HL-60/S4 (cell line): ENCODE results near the gene CTNNA2.

Experiments used
- in situ Hi-C: fragments of 300-500 bp; cut with MboI; formaldehyde crosslinking; loops from 2 replicates; pipeline ENCODE4 v1.14.3; 2022; ENCODE audit warnings: low sequenced_read_pairs

CTNNA2 gene

DNA sequence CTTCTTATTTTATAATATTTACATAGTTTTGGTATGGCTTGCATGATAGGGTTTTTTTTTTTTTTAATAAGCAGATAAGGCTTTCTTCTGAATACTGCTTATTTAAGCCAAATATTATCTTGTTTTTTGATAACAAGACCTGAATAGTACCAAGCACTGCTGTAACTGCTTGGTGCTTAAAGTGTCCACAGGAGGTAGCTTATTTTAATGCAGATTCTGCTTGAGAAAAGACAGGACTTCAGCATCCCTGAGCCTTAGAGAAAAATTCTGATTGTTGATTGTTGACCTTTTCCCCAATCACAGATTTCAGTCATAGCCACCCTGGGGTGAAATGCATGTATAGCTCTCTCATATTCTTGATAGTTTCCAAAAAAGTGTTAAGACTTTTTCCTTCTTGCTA, 336.4 kb downstream of the CTNNA2 start:
- in situ Hi-C loops = no loop called here

DNA sequence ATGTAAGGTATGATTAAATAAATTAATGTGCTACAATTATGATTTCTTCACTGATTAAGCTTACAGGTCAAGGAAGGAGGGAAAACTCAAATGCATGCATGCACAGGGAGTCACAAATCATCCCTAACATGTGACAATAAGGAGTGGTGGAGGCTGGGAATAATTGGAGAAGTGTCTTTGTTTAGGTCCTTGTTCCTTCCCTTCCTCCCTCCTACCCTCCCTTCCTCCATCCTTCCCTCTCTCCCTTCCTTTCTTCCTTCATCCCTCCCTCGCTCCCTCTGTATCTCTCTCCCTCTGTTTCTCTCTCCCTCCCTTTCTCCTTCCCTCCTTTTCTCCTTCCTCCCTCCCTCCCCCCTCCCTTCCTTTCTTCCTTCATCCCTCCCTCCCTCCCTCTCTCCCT, 337.1 kb downstream of the CTNNA2 start:
- in situ Hi-C loops = no loop called here

GRCh38 chr2:79850912-79851311, 338.1 kb downstream of the CTNNA2 start:
- in situ Hi-C loops = no loop called here

DNA sequence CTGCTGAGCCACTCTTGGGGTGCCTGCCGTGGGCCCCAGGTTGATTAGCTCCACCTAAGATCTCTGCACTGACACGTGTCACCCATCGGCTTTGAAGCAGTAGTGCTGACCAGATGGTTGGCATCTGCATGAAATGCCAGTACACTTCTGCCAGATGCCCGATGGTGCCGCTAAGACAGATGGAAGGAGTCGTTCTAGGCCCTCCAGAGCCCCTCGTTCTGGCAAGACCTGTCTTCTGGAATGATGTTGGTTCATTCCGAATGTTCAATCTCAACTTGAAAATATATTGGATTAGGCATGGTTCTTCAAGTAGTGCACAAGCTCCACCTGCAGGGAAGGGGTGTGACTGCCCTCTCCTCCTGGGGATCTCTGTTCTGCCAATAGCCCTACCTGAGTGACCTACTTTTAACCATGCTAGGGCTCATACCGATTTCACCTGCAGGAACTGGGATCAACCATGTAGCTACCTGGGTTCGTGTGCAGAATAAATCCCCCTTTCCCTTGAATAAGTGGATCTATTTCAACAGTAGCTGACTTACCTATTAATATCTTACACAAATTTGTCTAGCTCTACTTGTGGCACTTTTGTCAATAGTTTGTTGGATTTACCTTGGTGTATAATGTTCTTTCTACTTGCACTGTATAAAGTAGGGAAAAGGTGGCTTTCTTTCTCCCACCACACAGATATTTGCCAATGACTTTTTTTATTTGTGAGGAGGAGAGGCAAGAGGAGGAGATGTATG, 342.6 kb downstream of the CTNNA2 start:
- in situ Hi-C loops = no loop called here

- in situ Hi-C loops = no loop called here
Measured at GRCh38 chr2:79857888-79858287, 345.0 kb downstream of the CTNNA2 start.

DNA sequence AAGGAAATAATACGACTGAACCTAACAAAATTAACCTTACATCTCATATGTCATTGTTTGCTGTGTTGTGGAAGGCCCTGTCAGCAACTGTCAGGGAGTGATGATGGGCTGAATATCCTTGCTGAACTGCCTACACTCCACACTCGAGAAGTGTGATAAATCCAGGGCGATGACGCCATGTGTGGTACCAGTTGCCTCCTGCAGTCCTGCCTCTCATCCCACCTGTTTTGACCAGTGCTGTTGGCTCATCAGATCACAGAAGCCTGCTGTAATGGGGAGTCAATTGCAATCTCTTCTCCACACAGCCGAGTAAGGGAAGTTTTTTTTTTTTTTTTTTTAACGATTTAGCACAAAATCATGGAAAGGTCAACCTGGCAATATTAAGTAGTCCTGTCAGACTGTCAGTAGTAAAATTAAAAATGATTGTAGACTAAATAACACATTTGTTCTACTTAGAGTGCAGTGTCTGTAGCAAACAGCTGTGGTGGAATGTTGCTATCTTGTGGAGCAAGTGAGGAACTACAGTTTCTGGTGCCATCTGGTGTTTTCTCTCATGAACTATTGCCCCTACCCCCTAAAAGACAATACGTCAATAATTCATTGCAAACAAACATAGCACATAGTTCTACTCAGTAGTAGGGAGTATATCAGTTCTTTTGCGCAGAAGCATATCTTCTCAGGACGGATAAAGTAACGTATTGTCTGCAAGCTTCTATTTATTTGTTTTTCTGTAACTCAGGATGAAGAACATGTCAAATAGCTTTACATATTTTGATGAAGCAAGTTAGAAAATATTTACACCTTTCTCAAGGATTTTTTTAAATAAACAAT, 347.6 kb downstream of the CTNNA2 start:
- in situ Hi-C loops = no loop called here

DNA sequence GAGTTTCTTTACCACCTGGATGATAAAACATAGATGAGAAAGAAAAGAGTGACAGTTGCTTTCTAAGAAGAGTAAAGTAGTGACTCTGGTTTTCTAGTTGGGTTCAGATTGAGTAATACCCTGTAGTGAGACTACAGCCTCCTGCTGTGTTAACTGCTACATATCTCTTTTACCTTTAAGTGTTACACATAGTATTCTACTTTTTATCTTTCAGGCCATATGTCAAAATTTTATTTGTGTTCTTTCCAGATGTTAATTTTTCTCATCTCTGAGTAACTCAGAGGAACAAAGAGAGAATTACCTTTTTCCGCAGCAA, 348.2 kb downstream of the CTNNA2 start:
- in situ Hi-C loops = no loop called here

DNA sequence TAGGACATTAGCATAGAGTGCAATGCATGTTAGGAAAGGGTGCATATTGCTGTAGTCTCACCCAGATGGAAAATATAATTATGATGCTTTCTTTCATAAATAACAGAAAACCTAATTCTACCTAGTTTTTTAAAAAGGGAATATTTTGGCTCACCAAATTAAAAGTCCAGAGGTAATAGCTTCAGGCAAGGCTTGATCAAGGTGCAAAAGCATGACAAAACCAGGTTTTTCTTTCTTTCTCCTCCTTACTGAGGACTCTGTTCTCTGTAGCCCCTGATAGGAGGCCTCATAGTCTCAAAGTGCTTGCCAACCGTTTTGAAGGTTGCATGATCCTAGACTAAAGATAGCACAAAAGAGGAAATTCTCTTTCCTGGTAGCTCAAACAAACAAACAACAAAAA, 349.9 kb downstream of the CTNNA2 start:
- in situ Hi-C loops = no loop called here

- in situ Hi-C loops = no loop called here
Measured at GRCh38 chr2:79872656-79873055, 359.8 kb downstream of the CTNNA2 start.

- in situ Hi-C loops = no loop called here
Measured at GRCh38 chr2:79874015-79874414, 361.2 kb downstream of the CTNNA2 start.

DNA sequence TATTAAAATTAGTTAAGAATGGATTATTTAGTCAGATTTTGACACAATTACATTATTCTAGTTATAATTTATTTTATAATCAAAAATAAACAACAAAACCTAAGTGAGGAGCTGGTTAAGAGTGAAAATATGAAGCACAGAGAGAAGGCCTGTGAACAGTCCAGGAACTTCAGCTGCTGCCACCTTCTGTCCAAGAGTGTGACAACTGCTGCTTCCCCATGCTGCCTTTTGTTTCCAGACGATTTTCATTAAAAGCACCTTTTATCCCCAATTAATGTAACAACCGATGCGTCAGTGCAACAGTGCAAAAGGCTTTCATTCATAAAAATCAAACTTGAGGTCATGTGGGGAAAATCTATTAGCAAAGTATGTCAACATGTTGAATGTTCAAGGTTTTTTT, 363.6 kb downstream of the CTNNA2 start:
- in situ Hi-C loops = no loop called here

DNA sequence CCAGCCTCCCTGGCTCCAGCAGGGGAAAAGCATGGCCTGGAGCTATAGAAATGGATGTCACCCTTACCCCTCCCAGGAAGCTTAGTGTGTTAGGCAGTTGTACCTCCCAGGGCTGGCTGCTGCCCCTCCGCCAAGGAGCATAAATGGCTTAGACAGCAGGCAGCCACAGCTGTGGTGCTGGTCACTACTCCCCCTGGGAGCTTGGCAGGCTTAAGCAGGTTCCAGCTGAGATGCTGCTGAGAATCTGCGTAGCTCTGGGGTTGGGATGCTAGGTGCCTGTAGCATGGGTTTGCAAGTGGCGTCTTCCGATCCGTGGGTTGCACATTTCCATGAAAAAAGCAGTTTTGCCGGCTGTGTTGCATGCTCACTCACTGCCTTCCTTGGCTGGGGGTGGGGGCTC, 369.7 kb downstream of the CTNNA2 start:
- in situ Hi-C loops = no loop called here

- in situ Hi-C loops = no loop called here
Measured at GRCh38 chr2:79887747-79888374, 375.0 kb downstream of the CTNNA2 start.

DNA sequence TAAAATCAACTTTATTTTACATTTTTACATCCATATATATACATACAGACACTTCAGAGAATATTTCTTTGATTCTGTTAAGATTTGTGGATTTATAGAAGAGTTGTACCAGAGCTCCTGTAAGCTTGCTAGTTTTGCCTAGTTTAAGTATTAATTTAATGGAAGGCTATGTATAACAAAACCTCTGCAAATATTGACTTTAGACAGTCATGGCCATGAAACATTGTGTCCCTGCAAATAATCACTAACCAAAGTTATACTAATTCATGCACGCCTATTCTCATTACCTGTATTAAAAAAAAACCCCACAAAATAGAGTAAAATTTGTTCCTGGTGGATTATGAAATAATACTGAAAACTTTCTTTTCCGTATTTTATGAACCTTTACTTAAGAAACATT, 379.3 kb downstream of the CTNNA2 start:
- in situ Hi-C loops = no loop called here

GRCh38 chr2:79899196-79899595, 386.3 kb downstream of the CTNNA2 start:
- in situ Hi-C loops = no loop called here

DNA sequence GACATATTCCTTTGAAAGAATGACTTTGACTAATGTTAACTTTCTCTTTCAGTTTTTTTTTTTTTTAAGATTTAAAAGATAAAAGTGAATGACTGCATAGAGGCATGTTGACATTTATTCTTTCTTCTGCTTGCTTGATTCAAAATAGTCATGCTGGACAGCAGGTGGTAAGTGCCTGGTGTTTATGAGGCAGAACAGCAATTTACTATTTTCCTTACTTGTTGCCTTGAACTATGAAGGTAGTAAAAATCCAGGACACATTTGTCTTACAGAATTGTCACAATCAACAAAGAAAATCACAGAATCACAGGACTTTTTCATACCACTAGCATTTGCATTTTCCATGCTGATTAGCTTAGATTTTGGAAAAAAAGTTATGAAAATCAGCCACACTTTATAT, 388.3 kb downstream of the CTNNA2 start:
- in situ Hi-C loops = no loop called here

- in situ Hi-C loops = no loop called here
Measured at GRCh38 chr2:79903222-79904000, 390.6 kb downstream of the CTNNA2 start.

DNA sequence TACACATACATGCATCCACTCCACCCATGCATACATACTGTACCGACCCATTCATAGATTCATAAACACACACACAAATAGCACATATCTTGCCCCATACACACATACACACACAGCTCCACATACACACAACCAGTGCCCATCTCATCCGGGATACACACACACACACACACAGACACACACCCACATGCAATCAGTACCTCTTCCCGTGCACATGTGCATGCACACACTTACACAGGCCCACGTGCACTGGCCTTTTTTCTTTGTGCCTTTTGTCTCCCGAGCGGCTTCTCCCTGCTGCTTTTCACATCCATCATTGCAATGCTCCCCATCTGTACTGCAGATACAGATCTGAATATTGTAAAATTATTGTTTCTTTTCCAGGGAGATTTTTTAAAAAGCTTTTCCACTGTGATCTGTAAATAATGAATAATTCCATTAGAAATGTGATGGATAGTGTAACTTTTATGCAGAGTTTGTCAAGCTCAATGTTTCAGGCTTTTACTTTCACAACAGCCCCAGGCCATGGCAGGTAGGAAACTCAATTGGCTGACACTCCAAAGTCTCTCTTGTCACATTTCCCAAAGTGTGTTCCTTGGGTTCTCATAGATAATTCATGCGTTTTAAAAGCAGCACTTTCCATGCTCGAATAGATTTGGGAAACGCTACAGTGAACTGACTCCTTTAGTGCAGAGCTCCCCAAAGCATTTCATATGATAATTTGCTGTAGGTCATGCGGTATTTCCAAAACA, 393.5 kb downstream of the CTNNA2 start:
- in situ Hi-C loops = no loop called here

DNA sequence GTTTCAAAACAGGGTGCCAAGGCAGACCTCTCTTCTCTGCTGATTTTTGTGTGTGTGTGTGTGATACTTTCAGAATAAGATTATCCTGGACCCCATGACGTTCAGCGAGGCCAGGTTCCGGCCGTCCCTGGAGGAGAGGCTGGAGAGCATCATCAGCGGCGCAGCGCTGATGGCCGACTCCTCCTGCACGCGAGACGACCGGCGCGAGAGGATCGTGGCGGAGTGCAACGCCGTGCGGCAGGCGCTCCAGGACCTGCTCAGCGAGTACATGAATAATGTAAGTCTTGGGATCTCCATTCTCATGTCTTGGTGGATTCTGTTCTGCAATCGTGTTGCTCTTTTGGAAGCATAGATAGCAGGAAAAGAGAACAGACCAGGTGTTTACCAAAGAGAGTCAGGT, 396.7 kb downstream of the CTNNA2 start:
- in situ Hi-C loops = no loop called here

- in situ Hi-C loops = no loop called here
Measured at GRCh38 chr2:79910643-79911042, 397.8 kb downstream of the CTNNA2 start.

DNA sequence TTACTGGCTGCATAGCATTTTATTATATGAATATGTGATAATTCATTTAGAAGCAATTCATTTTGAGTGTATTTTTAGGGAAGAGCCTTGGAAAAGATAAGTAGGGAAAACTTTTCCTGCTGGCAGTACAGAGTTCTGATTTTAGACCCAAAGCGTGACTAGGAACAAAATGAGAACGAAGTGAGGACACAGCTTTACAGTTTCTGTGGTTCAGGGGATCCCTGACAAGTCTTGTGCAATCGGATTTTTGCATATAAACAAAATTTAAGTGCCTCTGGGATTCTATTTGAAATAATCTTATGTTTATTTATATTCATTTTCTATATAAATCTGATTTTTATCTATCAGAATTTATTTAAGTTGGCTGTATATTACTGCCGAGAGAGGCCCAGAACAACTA, 402.6 kb downstream of the CTNNA2 start:
- in situ Hi-C loops = no loop called here
